GM18951 (cell line): ENCODE measurements around the gene FAM180A.
"Not testable (repeated sequence)": the region's sequence is repeated elsewhere in the genome, so short reads cannot be mapped to it uniquely, and the experiment has no call there.

Source experiments
- POLR2A ChIP-seq: IDR thresholded peaks from 4 replicates; pipeline ENCODE4 v1.6.1; 2011; ENCODE audit warnings: mild to moderate bottlenecking; ENCODE audit not compliant: insufficient read length, insufficient read depth; ENCODE audit errors: extremely low read depth
- in situ Hi-C: fragments of 300-500 bp; cut with MboI; formaldehyde crosslinking; loops from one replicate; pipeline ENCODE4 v1.12.0; 2022; ENCODE audit warnings: low sequenced_read_pairs, mixed read lengths, inconsistent platforms; ENCODE audit not compliant: unreplicated experiment

The FAM180A gene

DNA sequence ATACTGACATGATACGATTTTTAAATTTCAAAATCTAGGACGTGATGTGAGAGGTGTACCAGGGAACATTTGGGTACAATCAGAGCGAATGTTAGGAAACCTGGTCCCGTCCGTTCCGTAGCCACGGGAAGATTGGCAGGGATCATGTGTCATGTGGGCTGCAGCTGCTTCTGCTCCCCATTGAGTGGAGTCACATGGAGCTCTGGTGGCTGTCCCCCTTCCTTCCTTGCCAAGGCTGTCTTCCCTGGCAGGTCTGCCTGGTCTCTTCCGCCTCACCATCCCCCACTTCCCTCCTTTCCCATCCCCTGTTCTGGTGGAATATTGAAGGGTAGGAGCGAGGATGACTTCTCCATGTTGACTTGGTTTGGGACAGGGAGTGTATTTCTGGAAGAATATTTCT, 33.8 kb upstream of the FAM180A start:
- no peak for TF ChIP-seq POLR2A
- in situ Hi-C loops = no loop called here

DNA sequence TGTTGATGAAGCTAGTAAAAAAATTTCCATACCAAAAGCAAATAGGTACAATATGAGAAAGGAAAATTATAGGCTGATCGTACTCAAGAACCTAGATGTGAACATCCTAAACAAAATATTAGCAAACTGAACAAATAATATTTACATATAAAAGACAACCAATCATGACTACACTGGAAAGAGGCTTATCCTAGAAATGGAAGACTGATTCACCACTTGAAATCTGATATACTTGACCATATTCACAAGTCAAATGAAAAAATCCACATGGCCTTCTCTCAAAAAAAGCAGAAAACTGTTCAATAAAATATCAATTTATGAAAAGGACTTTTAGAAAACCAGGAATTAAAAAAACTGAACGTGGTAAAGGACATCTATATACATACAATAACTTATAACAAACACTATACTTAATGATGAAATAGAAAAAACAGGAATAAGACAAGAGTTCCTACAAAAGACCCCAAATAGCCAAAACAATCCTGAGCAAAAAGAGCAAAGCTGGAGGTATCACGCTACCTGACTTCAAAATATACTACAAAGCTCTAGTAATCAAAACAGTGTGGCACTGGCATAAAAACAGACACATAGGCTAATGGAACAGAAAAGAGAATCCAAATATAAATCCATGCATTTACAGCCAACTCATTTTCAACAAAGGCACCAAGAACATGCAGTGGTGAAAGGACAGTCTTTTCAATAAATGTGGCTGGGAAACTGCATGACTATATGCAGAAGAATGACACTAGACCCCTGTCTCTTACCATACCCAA, 29.2 kb upstream of the FAM180A start:
- in situ Hi-C loops = no loop called here
- TF ChIP-seq POLR2A = no peak

DNA sequence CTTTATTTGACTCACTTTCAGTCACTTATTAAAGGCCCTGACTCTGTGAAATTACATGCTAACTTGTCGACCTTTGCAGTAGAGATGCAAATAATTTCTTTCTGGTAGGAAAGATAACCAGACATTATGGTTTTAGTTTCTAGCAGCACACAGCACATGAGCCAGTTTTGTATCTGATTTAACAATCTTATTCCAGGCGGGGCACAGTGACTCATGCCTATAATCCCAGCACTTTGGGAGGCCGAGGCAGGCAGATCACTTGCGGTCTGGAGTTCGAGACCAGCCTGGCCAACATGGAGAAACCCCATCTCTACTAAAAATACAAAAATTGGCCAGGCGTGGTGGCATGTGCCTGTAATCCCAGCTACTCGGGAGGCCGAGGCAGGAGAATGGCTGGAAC, 27.3 kb upstream of the FAM180A start:
- in situ Hi-C loops = not testable (repeated sequence)

DNA sequence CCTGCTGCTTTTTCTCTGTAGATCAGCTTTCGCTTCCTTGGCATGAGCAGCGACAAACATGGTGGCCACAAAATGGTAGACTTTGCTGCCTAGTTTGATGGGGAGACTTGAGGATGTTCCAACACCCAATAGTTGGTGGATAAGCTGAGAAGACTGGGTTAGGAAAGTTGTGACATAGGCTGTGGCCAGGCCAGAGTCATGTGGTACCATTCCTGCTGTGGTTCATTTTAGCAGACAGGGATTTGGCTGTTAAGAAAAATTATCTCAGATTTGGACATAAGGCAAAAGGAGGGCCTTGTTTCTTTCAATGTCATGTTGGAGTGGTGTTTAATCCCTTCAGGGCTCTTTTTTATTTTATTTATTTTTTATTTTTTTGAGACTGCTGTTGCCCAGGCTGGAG, 26.6 kb upstream of the FAM180A start:
- TF ChIP-seq POLR2A = no peak
- in situ Hi-C loops = no loop called here

- TF ChIP-seq POLR2A = no peak
- in situ Hi-C loops = no loop called here
These were observed 25.7 kb upstream of the FAM180A start for GRCh38 chr7:135774284-135774683.

DNA sequence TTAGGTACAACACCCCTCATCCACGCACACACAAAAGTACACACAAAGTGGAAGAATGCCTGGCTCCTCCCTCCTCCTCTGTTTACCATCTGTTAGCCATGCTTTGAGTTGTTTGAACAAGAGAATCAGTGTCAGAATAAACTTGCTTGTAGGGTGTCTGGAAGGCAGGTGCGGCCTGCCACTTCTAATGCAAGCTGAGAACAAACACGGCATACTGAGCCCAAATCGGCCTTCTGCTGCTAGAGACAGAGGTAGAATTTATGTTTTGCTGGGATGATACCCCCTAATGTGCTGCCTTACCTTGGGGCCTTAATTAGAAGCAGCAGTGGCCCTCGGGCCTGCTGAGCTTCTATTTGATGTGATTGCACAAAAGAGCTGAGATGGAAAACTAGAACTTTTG, 24.9 kb upstream of the FAM180A start:
- in situ Hi-C loops = no loop called here
- TF ChIP-seq POLR2A = no peak

- no peak for TF ChIP-seq POLR2A
- in situ Hi-C loops = no loop called here
These were observed 24.1 kb upstream of the FAM180A start for GRCh38 chr7:135772639-135773222.

- no peak for TF ChIP-seq POLR2A
- in situ Hi-C loops = no loop called here
These were observed 23.5 kb upstream of the FAM180A start for GRCh38 chr7:135771961-135772638.

DNA sequence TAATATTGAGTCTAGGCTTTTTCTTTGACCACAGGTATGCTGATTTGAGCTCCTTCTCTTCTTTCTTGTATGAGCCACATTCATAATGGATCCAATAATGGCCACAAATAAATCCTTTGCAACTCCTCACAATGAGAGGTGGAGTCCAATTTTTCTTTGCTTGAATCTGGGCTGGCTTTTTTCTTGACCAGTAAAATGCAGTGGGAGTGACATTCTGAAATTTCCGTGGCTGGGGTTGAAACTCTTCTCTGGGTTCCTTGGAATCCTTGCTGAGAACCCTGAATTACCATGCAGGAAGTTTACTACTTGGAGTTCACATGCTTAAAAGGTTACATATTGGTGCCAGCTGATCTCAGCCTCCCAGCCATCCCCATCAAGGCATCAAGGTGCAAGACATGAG, 22.4 kb upstream of the FAM180A start:
- TF ChIP-seq POLR2A = no peak
- in situ Hi-C loops = no loop called here

DNA sequence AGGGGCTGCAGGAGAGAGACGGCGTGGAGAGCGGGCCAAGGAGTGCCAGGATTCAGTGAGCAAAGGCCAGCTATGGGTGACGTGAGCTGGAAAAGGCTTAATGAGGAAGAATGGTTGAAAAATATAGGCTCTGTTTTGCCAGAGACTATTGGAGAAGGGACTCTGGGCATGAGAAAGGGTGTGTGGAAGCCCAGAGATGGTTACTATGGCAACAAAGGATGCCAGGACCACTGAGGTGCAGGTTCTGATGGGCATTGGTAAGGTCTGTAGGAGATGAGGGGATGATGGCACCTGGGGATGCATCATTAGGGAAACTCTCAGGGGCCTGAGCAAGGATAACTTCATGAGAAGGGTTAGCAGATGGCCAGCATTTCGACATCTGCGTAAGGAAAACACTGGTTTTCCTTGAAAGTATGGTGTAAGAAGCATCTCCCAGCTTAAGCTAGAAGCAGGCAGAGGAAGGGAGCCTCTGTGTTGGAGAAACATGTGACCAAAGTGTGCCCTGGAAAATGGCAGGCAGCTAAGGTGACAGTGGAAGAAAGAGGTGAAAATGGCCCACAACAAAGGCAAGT, 21.6 kb upstream of the FAM180A start:
- no peak for TF ChIP-seq POLR2A
- in situ Hi-C loops = no loop called here

DNA sequence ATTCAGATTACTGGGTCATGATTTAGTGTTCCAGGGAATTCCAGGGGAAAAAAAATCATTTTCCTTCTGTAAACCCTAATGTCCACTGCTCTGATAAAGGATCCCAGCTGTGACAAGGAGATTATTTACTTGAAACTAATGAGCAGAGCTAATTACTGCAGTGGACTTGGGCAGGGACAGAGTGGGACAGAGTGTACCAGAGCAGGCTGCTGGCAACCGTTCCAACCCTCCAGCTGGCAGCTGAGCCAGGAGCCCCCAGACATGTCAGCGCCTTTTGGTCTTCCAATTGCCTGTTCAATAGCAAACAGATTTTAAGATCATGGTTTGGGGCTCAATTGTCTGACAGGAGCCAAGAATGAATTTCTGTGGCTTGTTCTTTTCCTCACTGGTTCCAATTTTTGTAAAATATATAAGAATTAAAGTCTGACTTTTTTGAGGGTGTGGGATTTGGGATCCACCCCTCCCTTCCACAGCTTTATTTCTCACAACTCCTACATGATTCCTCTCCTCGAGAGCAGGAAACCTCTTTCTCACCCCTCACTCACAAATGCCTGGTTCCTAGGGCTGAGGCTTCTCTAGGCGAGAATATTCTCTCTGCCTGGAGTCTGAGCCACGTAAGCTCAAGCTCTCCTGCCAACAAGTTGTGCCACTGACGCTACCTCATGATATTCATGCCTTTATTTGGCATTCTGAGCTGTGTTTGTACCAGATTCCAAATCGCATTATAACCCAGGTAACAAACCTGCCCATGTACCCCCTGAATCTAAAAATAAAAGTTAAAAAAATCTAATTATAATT, 20.6 kb upstream of the FAM180A start:
- in situ Hi-C loops = no loop called here
- TF ChIP-seq POLR2A = no peak

DNA sequence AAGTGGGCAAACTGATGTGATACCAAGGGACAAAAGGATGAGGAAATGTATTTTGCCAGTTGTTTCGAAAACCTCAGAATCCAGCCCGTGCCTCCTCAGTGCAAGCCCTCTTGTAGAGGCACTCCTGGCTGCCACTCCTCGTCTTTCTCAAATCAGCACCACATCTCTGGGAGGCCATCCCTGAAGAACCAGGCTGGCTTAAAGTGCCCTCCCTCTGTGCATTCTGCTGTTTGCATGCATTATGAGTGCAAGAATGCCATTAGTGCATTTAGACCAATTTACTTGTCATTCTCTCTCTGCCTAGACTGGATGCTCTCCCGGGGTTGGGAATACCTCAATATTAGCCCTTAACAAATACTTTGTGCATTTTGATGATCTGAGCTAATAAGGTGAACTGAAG, 19.9 kb upstream of the FAM180A start:
- in situ Hi-C loops = no loop called here

GRCh38 chr7:135768064-135768463, 19.5 kb upstream of the FAM180A start:
- no peak for TF ChIP-seq POLR2A

More for the DNA sequence above, 19.9 kb upstream of the FAM180A start:
- no peak for TF ChIP-seq POLR2A

More at GRCh38 chr7:135768064-135768463, 19.5 kb upstream of the FAM180A start:
- in situ Hi-C loops = no loop called here
